ENCODE data around the gene RBBP4. TPM values are rescaled to one million over a fixed set of nuclear protein-coding genes. Genes with fewer than 3 reads are reported as not detected.

The RBBP4 gene
- total and polyA plus RNA-seq, 4 donors: 37.7 to 205 (median 107) TPM

- Histone ChIP-seq H3K27me3 (ENCODE audit: control insufficient read depth in 3 of 3, insufficient read depth in 3 of 3, low read length in 2 of 3) (no peaks in the 10 kb centered on the region), H3K4me3 (no peak overlapping the region), H3K36me3 (ENCODE audit: control insufficient read depth in 4 of 4, insufficient read depth in 4 of 4, low read length in 4 of 4) (peaks cover 10 to 39% (median 15%) of the 10 kb centered on the region in 4 donors), H3K9me3 (ENCODE audit: control insufficient read depth in 4 of 4, insufficient read depth in 3 of 4, low read length in 3 of 4) (no peaks in the 10 kb centered on the region), H3K9ac (ENCODE audit: insufficient read depth in 1 of 2, low read length in 2 of 2) (peak overlapping the region in 1 of 2 donors; percentile 70), H3K27ac (ENCODE audit: low read depth in 1 of 2, low read length in 1 of 2) (peak overlapping the region; percentile 14 to 24), H3K4me1 (ENCODE audit: control insufficient read depth in 5 of 5, insufficient read depth in 5 of 5, low read length in 5 of 5) (peaks cover 0 to 26% (median 6%) of the 10 kb centered on the region in 5 donors)
- DNase-seq (peak; percentile 86 to 97 (median 95)), ATAC-seq (ENCODE audit: insufficient read depth, low FRiP score) (no peak)
- 34 to 35% methylated on average over 2 of the region's 2 CpGs for WGBS, 2 donors
- no peak for TF ChIP-seq CTCF (IDR thresholded peaks at IDR 0.05; ENCODE audit: control extremely low read depth, extremely low read depth)
These were observed 33.3 kb downstream of the RBBP4 start for GRCh38 chr1:32684167-32684811.

GRCh38 chr1:32685498-32685897 is 34.5 kb downstream of the RBBP4 start:
- Histone ChIP-seq H3K9ac (ENCODE audit: insufficient read depth in 1 of 2, low read length in 2 of 2) (peak overlapping the region in 1 of 2 donors; percentile 7), H3K36me3 (ENCODE audit: control insufficient read depth in 4 of 4, insufficient read depth in 4 of 4, low read length in 4 of 4) (peaks cover 9 to 38% (median 14%) of the 10 kb centered on the region in 4 donors), H3K4me3 (no peak overlapping the region), H3K27me3 (ENCODE audit: control insufficient read depth in 3 of 3, insufficient read depth in 3 of 3, low read length in 2 of 3) (no peaks in the 10 kb centered on the region), H3K9me3 (ENCODE audit: control insufficient read depth in 4 of 4, insufficient read depth in 3 of 4, low read length in 3 of 4) (no peaks in the 10 kb centered on the region), H3K4me1 (ENCODE audit: control insufficient read depth in 5 of 5, insufficient read depth in 5 of 5, low read length in 5 of 5) (peaks cover 0 to 26% (median 6%) of the 10 kb centered on the region in 5 donors), H3K27ac (ENCODE audit: low read depth in 1 of 2, low read length in 1 of 2) (peak overlapping the region in 1 of 2 donors; percentile 40)
- no peak for TF ChIP-seq CTCF (IDR thresholded peaks at IDR 0.05; ENCODE audit: control extremely low read depth, extremely low read depth)
- DNase-seq: no peak
- WGBS, 2 donors: 81 to 83% methylated on average over 2 of the region's 2 CpGs
- ATAC-seq (ENCODE audit: insufficient read depth, low FRiP score): no peak

GRCh38 chr1:32686387-32686786 is 35.4 kb downstream of the RBBP4 start:
- Histone ChIP-seq H3K9ac (ENCODE audit: insufficient read depth in 1 of 2, low read length in 2 of 2) (no peak overlapping the region), H3K4me1 (ENCODE audit: control insufficient read depth in 5 of 5, insufficient read depth in 5 of 5, low read length in 5 of 5) (peaks cover 0 to 22% (median 4%) of the 10 kb centered on the region in 5 donors), H3K27me3 (ENCODE audit: control insufficient read depth in 3 of 3, insufficient read depth in 3 of 3, low read length in 2 of 3) (no peaks in the 10 kb centered on the region), H3K27ac (ENCODE audit: low read depth in 1 of 2, low read length in 1 of 2) (no peak overlapping the region), H3K36me3 (ENCODE audit: control insufficient read depth in 4 of 4, insufficient read depth in 4 of 4, low read length in 4 of 4) (peaks cover 7 to 29% (median 10%) of the 10 kb centered on the region in 4 donors), H3K9me3 (ENCODE audit: control insufficient read depth in 4 of 4, insufficient read depth in 3 of 4, low read length in 3 of 4) (no peaks in the 10 kb centered on the region), H3K4me3 (no peak overlapping the region)
- no peak for TF ChIP-seq CTCF (IDR thresholded peaks at IDR 0.05; ENCODE audit: control extremely low read depth, extremely low read depth)
- DNase-seq: no peak
- ATAC-seq (ENCODE audit: insufficient read depth, low FRiP score): no peak
- WGBS, 2 donors: 96 to 98% methylated on average over 2 of the region's 2 CpGs

All from lung (tissue), 12 donors.